GM18951 (cell line): ENCODE data around the gene SMARCC2.

Experiments
- POLR2A ChIP-seq: IDR thresholded peaks from 4 replicates; pipeline ENCODE4 v1.6.1; 2011; ENCODE audit warnings: mild to moderate bottlenecking; ENCODE audit not compliant: insufficient read length, insufficient read depth; ENCODE audit errors: extremely low read depth
- in situ Hi-C: fragments of 300-500 bp; cut with MboI; formaldehyde crosslinking; loops from one replicate; pipeline ENCODE4 v1.12.0; 2022; ENCODE audit warnings: low sequenced_read_pairs, mixed read lengths, inconsistent platforms; ENCODE audit not compliant: unreplicated experiment

SMARCC2 gene

DNA sequence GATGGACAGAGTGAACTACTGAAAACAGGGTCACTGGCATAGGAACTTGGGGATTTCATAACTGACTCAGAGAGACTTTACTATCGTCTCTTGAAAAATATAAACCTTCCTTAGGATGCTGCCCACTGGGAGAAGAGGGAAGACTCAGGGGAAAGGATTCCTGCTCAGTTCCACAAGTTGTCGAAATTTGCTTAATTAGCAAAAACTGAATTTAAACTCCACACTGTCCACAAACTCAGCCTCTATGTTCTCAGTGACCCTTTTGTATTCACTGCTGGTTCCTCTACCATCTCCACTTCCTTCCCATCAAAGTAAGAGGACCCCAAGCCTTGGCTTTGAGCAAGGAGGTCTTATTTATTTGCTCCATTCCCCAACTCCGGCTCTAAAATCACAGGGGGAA lies 44.1 kb downstream of the SMARCC2 start:
- TF ChIP-seq POLR2A = no peak
- in situ Hi-C loops = no loop called here

DNA sequence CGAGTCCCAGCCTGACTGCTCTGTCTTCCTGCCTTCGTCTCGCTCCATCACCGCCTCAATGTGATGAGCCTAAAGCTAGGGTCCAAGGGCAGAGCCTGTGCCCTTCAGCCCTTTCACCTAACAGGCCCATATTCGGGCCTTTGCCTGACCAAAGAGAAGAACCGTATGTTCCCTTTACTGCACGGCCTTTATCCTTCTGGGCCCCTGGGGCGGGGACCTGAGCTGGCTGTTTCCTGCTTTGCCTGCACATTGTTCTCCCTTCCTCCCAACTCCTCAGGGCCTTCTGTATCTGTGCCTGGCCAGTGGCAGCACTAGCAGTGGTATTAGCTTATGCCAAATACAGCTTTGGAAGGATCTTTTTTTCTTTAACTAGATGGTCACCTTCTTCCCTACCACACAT lies 45.4 kb downstream of the SMARCC2 start:
- TF ChIP-seq POLR2A = no peak
- in situ Hi-C loops = no loop called here

DNA sequence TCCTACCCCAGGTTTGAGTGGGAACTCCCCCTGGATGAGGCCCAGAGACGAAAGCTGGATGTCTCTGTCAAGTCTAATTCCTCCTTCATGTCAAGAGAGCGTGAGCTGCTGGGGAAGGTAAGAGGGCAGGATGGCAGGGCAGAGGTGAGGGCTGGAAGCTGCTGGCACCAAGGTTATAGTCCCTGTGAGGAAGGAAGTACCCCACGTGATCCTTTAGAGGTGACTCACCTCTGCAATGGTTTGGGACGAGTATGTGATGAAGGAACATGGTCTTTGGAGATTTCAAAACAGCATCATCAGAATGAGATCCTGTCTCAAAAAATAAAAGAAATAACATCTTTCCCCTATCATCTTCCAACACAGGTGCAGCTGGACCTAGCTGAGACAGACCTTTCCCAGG lies 46.1 kb downstream of the SMARCC2 start:
- in situ Hi-C loops = no loop called here
- no peak for TF ChIP-seq POLR2A

DNA sequence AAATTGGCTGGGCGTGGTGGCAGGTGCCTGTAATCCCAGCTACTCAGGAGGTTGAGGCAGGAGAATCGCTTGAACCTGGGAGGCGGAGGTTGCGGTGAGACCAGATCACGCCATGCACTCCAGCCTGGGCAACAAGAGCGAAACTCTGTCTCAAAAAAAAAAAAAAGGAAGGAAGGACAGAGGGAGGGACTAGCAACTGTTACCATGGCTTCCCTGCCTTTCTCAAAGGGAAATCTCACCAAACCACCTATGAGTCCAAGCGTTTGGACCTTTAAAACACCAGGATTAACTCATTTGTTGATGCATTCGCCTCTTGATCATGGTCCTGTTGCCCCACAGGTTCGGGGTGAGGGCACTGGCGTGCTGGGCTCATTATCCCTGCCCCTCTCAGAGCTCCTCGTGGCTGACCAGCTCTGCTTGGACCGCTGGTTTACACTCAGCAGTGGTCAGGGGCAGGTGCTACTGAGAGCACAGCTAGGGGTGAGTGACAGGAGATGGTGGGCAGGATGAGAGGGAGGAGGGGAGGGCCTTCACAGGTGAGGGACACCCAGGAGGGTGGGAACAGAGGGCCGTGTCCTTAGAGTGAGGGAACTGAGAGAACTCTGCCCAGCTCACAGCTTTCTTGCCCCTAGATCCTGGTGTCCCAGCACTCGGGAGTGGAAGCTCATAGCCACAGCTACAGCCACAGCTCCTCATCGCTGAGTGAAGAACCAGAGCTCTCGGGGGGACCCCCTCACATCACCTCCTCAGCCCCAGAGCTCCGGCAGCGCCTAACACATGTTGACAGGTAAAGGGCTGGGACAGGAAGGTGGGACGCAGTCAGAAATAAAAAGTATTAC lies 47.1 kb downstream of the SMARCC2 start:
- in situ Hi-C loops = no loop called here
- TF ChIP-seq POLR2A = no peak

DNA sequence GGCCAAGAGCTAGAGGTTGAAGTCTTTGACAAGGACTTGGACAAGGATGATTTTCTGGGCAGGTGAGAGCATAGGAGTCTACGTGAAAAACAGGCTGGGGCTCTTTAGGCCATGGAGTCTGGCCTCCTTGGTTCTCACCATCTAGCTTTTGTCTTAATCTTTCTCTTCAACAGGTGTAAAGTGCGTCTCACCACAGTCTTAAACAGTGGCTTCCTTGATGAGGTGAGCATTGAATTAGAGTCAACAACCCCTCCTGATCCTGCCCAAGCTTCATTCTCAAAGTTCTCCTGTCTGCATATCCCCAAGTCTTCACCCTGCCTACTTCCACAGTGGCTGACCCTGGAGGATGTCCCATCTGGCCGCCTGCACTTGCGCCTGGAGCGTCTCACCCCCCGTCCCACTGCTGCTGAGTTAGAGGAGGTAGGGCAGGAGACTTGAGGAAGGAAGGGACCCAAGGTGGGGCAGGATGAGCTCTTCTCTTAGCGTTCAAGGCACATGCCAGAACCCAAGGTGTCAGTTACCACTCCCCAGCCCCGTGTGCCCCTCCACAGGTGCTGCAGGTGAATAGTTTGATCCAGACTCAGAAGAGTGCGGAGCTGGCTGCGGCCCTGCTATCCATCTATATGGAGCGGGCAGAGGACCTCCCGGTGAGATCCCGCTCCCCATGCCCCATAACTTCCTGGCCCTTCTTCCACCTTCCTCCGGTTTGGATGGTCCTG lies 51.3 kb downstream of the SMARCC2 start:
- TF ChIP-seq POLR2A = no peak
- in situ Hi-C loops = no loop called here

DNA sequence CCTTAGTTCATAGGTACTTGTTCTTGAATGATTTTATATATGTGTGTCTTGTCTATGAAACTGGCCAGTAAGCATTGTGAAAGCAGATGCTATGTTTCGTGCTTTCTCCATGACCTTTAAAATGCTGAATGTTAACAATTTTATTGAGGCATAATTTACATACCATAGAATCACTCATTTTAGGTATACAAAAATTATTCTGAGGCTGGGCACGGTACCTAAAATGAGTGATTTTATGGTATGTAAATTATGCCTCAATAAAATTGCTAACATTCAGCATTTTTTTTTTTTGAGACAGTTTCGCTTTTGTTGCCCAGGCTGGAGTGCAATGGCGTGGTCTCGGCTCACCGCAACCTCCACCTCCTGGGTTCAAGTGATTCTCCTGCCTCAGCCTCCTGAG lies 54.4 kb downstream of the SMARCC2 start:
- in situ Hi-C loops = no loop called here
- no peak for TF ChIP-seq POLR2A

DNA sequence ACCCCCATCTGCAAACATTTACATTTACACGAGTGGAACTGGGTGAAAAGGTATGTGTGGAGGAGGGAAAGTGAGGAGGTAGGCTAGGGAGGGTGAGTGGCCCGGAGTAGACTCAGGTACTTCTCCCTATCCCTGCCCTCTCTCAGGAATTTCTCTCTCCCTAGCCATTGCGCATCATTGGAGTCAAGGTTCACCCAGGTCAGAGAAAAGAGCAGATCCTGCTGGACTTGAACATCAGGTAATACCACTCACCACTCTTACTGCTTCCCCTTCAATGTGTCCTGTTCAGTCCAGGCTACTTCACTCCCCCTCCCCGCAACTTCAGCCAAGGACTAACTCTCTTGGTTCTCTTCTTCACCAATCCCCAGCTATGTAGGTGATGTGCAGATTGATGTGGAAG lies 58.4 kb downstream of the SMARCC2 start:
- TF ChIP-seq POLR2A = no peak
- in situ Hi-C loops = no loop called here

DNA sequence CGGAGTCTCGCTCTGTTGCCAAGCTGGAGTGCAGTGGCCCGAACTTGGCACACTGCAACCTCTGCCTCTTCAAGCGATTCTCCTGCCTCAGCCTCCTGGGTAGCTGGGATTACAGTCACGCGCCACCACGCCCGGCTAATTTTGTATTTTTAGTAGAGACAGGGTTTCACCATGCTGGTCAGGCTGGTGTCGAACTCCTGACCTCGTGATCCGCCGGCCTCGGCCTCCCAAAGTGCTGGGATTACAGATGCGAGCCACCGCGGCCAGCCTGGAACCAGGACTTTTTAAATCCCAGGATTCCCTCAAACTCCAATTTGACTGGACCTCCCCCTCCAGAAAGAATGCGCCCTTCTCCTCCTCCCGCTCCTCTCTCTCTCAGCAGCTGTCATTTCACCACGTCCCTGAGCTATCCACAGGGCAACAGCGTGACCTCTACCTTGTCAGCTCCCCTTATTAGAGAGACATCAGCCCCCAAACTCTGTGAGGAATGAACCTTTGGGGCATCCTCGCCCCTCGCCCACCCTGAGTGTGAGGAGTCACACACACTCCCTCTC lies 59.3 kb downstream of the SMARCC2 start:
- no peak for TF ChIP-seq POLR2A
- in situ Hi-C loops = no loop called here

DNA sequence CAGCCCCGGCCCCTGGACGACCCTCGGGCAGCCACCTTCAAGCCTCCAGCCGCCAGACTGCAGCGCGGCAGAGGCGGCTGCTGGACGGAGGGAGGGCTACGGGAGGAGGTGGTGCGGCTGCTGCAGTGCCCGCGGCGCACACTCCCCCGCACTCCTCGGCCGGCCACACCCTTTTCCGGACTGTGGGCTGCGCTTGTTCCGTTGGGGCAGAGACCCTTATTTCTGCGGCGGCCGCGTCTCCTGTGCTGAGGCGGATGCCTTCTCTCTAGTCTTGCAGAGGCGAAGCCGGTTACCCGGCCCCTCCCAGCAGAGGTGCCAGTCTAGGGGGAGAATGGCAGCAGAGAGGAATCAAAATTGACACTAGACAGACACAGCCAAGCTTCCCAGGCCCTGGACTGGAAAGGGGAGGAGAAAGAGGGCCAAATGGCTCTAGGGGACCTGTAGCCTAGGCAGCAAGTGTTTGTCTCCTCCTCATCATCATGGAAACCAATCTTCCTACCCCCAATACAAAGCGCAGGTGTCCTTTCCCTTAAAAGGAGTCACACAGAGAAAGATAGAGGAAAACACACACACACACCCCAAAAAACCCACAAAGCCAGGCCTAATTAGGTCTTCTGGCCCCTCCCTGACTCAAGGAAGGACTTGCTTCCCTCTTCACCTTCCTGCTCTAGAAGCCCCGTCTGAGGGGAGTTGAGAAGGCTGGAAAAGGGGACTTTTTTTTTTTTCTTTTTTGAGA lies 59.9 kb downstream of the SMARCC2 start:
- TF ChIP-seq POLR2A = peak; percentile 66
- in situ Hi-C loops = no loop called here

DNA sequence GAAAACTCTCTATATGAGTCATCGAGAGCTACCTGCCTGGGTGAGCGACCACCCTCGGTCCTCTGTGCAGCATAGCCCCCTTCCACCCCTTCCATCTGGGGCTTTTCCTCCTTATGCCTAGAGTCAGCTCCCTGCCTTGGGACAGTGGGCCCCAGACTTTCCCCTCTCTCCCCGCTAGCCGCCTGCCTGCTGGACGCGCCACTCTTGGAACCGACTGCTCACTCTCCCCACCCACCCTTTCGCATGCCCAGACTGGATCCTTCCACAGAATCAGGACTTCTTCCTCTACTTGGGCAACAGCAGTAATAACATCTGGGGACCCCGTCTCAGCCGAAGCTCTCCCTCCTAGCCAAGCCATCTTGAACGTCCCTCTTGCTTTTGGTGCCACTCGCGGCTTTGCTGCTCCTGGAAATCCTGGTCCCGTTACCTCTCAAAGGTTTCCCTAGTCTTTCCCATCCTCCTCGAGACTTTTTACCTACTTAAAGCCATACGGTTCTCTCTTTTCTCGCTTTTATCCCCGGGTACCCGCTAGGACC lies 60.5 kb downstream of the SMARCC2 start:
- no peak for TF ChIP-seq POLR2A
- in situ Hi-C loops = no loop called here

DNA sequence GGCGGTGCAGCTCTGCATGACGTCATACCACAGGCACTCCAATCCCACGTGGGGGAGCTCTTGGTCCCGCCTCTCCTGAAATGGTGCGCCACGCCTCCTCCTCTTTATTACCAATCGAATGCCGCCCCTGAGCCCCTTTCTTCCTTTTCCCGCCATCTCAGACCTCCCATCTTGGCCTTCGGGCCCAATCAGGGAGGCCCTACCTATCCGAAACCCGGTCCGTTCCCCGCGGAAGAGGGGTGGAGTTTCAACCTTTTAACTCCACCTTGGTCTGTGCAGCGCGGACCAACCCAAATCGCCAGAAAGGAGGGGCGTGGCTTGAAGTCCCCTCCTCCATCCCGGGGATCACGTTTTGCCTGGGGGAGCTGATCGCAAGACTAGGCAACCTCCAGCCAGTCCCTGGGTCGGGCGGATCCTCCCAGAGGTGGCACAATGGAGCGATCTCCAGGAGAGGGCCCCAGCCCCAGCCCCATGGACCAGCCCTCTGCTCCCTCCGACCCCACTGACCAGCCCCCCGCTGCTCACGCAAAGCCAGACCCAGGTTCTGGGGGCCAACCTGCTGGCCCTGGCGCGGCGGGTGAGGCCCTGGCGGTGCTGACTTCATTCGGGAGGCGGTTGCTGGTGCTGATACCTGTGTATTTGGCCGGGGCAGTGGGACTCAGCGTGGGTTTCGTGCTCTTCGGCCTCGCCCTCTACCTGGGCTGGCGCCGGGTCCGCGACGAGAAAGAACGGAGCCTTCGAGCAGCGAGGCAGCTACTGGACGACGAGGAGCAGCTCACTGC lies 61.2 kb downstream of the SMARCC2 start, which contains the start of gene ESYT1:
ESYT1 (plus strand) TSS at position 380 of the 782 bp plus-strand sequence; CDS start at position 433, 53 bp downstream.
- in situ Hi-C loops = no loop called here
- TF ChIP-seq POLR2A = peak; percentile 80

DNA sequence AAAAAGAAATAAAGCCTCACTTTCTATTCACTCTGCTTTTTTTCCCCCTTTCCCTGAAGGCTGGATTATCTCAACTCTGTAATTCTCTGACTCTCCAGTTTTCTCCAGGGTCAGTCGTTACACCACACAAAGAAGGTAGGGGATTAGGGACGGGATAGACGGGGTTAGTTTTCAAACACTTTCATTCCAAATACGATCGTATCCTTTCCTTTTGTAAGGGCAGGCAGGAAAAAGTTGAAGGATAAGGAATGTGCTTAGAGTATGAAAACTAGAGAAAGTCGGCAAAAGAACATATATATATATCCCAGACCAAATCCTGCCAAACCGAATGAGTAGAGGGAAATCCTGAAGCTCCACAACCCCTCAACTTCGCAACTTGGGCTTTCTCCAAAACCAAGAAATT lies 61.8 kb downstream of the SMARCC2 start:
- TF ChIP-seq POLR2A = no peak
- in situ Hi-C loops = no loop called here
